GM10266 (cell line): ENCODE data around the gene PRDM16.

ENCODE experiments used
- DNase-seq: peaks from one replicate; pipeline ENCODE4 v3.0.0; 2012; ENCODE audit errors: extremely low spot score
- TF ChIP-seq, protein P1 (sequence below): IDR thresholded peaks from 2 replicates; pipeline ENCODE4 v1.5.1; 2012; ENCODE audit warnings: mild to moderate bottlenecking, low read depth; ENCODE audit not compliant: control insufficient read depth, insufficient read depth; ENCODE audit errors: missing control alignments

Gene PRDM16

DNA sequence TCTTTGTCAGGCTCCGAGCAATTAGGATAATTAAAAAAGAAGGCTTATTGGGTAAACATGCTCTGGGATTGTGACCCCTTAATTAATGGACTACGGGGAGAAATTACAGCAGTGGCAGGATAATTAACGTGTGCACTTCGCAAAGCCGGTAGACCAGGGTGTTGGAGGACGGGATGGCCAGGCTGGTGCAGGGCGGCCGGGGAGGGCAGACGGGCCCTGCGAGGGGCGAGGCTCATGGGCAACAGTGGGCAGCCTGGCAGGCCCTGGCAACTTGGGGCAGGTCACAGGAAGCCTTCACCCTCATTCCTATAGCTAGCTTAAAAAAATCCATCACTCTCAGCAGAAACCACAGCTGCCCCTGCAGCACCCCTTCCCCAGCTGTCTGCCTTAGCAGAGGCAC, 199.3 kb downstream of the PRDM16 start:
- no peak for DNase-seq
- TF ChIP-seq, protein P1, sequence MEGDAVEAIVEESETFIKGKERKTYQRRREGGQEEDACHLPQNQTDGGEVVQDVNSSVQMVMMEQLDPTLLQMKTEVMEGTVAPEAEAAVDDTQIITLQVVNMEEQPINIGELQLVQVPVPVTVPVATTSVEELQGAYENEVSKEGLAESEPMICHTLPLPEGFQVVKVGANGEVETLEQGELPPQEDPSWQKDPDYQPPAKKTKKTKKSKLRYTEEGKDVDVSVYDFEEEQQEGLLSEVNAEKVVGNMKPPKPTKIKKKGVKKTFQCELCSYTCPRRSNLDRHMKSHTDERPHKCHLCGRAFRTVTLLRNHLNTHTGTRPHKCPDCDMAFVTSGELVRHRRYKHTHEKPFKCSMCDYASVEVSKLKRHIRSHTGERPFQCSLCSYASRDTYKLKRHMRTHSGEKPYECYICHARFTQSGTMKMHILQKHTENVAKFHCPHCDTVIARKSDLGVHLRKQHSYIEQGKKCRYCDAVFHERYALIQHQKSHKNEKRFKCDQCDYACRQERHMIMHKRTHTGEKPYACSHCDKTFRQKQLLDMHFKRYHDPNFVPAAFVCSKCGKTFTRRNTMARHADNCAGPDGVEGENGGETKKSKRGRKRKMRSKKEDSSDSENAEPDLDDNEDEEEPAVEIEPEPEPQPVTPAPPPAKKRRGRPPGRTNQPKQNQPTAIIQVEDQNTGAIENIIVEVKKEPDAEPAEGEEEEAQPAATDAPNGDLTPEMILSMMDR, result no peak

GRCh38 chr1:3270403-3271245, 201.6 kb downstream of the PRDM16 start:
- TF ChIP-seq, protein P1, result no peak

DNA sequence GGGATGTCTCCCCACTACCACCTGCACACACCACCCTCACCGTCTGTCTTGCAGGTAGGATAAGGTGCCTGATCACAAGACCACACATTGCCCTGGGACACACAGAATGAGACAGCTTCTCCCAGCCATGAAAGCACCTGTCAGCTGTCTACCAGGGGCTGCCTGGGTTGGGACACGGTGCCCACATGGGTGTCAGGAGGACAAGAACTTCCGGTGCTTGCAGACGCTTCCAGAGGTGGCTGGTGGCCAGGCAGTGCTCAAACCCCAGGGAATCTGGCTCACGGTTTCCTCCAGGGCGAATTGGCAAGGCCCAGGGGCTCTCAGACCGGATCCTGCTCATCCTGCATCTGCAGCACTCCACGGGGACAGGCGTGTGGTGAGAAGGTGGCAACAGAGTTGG, 202.9 kb downstream of the PRDM16 start:
- DNase-seq, result no peak
- TF ChIP-seq, protein P1, result no peak

More at GRCh38 chr1:3270403-3271245, 201.6 kb downstream of the PRDM16 start:
- DNase-seq, result no peak

- TF ChIP-seq, protein P1, result no peak
These were observed 203.5 kb downstream of the PRDM16 start for GRCh38 chr1:3272321-3273045.

GRCh38 chr1:3273447-3273846, 204.4 kb downstream of the PRDM16 start:
- TF ChIP-seq, protein P1, result no peak
- DNase-seq, result no peak

More at GRCh38 chr1:3272321-3273045, 203.5 kb downstream of the PRDM16 start:
- DNase-seq, result no peak

DNA sequence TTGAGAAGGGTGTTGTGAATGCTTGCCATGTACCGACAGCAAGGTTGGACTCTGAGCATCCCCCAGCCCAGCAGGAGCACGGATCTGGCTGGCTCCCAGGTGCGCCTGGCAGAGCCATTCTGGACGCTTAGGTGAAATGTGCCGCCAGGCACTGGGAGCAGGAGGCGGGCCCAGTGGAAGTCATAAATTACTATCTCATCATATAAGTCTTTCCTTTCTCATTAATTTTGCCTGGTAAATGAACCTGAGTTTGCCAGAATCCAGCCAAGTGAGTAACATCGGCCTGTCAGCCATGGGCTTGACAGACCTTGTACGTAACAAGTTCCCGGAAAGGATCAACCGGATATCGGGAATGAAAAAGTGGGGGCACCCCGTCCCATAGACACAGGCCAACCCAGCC, 206.0 kb downstream of the PRDM16 start:
- TF ChIP-seq, protein P1, result no peak
- DNase-seq, result no peak
